ENCODE results near the gene NGB.

DNA sequence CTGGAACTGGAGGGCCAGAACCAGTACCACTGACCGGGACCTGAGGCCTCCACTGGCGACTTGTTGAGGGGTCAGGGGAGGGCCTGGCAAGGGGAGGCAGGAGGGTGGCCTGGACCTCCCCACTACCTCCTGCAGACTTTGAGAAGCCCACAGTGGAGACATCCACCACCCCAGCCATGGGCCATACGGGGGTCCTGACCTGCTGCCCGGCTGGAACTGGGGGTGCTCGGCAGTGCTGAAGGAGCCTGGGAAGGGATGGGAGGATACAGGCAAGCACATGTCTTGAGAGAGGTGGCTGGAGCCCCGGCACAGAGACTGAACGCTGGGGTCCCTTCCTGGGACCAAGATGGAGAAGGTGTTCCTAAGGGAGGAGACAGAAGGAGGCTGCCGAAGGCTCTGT is 14.3 kb downstream of the NGB start:
- no peak for TF ChIP-seq GATA2 (IDR thresholded peaks at IDR 0.05; ENCODE audit: low read depth, low read length)
- no peak for TF ChIP-seq GATA3 (IDR thresholded peaks at IDR 0.05; ENCODE audit: low read depth, low read length)
